ENCODE measurements around the gene FRMD4B. TPM values are rescaled to one million over a fixed set of nuclear protein-coding genes. Genes with fewer than 3 reads are reported as not detected.

FRMD4B gene
- total and polyA plus RNA-seq, 10 of the 15 experiments (the other 5 are each of a cell fraction or from before 2014, with no cell fraction given), result 3.9 to 11.4 (median 8.0) TPM

DNA sequence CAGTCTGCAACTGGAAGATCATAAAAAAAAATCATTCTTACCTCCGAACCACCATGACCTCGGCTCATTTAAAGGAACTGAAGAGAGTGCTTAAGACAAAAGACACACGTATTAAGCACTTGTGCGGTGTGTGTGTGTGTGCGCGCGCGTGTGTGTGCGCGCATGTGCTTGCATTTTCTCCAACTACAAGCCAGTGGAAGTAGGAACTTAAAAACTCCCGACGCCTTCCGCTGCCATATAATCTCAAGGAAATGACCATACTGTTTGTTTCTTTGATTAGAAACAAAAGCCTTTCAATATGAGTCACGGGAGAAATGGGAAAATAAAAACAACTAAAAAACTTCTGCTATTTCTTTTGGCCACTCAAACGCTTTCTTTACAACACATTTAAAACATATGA lies 32.4 kb downstream of the FRMD4B start (continued):
- TF ChIP-seq, protein P1, sequence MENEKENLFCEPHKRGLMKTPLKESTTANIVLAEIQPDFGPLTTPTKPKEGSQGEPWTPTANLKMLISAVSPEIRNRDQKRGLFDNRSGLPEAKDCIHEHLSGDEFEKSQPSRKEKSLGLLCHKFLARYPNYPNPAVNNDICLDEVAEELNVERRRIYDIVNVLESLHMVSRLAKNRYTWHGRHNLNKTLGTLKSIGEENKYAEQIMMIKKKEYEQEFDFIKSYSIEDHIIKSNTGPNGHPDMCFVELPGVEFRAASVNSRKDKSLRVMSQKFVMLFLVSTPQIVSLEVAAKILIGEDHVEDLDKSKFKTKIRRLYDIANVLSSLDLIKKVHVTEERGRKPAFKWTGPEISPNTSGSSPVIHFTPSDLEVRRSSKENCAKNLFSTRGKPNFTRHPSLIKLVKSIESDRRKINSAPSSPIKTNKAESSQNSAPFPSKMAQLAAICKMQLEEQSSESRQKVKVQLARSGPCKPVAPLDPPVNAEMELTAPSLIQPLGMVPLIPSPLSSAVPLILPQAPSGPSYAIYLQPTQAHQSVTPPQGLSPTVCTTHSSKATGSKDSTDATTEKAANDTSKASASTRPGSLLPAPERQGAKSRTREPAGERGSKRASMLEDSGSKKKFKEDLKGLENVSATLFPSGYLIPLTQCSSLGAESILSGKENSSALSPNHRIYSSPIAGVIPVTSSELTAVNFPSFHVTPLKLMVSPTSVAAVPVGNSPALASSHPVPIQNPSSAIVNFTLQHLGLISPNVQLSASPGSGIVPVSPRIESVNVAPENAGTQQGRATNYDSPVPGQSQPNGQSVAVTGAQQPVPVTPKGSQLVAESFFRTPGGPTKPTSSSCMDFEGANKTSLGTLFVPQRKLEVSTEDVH (IDR thresholded peaks at IDR 0.05; ENCODE audit: low read depth, partially characterized antibody), result no peak
- TF ChIP-seq, protein P2, sequence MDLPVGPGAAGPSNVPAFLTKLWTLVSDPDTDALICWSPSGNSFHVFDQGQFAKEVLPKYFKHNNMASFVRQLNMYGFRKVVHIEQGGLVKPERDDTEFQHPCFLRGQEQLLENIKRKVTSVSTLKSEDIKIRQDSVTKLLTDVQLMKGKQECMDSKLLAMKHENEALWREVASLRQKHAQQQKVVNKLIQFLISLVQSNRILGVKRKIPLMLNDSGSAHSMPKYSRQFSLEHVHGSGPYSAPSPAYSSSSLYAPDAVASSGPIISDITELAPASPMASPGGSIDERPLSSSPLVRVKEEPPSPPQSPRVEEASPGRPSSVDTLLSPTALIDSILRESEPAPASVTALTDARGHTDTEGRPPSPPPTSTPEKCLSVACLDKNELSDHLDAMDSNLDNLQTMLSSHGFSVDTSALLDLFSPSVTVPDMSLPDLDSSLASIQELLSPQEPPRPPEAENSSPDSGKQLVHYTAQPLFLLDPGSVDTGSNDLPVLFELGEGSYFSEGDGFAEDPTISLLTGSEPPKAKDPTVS (IDR thresholded peaks at IDR 0.05; ENCODE audit: low read depth, low read length), result no peak
- no peak for TF ChIP-seq SMARCA5 (IDR thresholded peaks at IDR 0.05)
- TF ChIP-seq, protein P3, sequence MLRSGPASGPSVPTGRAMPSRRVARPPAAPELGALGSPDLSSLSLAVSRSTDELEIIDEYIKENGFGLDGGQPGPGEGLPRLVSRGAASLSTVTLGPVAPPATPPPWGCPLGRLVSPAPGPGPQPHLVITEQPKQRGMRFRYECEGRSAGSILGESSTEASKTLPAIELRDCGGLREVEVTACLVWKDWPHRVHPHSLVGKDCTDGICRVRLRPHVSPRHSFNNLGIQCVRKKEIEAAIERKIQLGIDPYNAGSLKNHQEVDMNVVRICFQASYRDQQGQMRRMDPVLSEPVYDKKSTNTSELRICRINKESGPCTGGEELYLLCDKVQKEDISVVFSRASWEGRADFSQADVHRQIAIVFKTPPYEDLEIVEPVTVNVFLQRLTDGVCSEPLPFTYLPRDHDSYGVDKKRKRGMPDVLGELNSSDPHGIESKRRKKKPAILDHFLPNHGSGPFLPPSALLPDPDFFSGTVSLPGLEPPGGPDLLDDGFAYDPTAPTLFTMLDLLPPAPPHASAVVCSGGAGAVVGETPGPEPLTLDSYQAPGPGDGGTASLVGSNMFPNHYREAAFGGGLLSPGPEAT (IDR thresholded peaks at IDR 0.05; ENCODE audit: low read depth), result peak; percentile 63
- TF ChIP-seq NRF1 (conservative IDR thresholded peaks at IDR 0.05; ENCODE audit: low read depth, low read length), result no peak
- no peak for TF ChIP-seq YBX1 (IDR thresholded peaks at IDR 0.05)
- TF ChIP-seq SREBF2 (IDR thresholded peaks at IDR 0.05; ENCODE audit: low read length), result no peak
- TF ChIP-seq MYB (IDR thresholded peaks at IDR 0.05; ENCODE audit: borderline replicate concordance, low read depth, low read length), result no peak
- TF ChIP-seq, protein P4, sequence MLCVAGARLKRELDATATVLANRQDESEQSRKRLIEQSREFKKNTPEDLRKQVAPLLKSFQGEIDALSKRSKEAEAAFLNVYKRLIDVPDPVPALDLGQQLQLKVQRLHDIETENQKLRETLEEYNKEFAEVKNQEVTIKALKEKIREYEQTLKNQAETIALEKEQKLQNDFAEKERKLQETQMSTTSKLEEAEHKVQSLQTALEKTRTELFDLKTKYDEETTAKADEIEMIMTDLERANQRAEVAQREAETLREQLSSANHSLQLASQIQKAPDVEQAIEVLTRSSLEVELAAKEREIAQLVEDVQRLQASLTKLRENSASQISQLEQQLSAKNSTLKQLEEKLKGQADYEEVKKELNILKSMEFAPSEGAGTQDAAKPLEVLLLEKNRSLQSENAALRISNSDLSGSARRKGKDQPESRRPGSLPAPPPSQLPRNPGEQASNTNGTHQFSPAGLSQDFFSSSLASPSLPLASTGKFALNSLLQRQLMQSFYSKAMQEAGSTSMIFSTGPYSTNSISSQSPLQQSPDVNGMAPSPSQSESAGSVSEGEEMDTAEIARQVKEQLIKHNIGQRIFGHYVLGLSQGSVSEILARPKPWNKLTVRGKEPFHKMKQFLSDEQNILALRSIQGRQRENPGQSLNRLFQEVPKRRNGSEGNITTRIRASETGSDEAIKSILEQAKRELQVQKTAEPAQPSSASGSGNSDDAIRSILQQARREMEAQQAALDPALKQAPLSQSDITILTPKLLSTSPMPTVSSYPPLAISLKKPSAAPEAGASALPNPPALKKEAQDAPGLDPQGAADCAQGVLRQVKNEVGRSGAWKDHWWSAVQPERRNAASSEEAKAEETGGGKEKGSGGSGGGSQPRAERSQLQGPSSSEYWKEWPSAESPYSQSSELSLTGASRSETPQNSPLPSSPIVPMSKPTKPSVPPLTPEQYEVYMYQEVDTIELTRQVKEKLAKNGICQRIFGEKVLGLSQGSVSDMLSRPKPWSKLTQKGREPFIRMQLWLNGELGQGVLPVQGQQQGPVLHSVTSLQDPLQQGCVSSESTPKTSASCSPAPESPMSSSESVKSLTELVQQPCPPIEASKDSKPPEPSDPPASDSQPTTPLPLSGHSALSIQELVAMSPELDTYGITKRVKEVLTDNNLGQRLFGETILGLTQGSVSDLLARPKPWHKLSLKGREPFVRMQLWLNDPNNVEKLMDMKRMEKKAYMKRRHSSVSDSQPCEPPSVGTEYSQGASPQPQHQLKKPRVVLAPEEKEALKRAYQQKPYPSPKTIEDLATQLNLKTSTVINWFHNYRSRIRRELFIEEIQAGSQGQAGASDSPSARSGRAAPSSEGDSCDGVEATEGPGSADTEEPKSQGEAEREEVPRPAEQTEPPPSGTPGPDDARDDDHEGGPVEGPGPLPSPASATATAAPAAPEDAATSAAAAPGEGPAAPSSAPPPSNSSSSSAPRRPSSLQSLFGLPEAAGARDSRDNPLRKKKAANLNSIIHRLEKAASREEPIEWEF (IDR thresholded peaks at IDR 0.05; ENCODE audit: insufficient replicate concordance, low read depth, low read length), result no peak
- TF ChIP-seq FOXM1 (IDR thresholded peaks at IDR 0.05; ENCODE audit: low read depth, low read length), result no peak
- no peak for TF ChIP-seq RAD51 (IDR thresholded peaks at IDR 0.05)
- TF ChIP-seq EED (IDR thresholded peaks at IDR 0.05; ENCODE audit: low read depth), result peak; percentile 65
- TF ChIP-seq, protein P5, sequence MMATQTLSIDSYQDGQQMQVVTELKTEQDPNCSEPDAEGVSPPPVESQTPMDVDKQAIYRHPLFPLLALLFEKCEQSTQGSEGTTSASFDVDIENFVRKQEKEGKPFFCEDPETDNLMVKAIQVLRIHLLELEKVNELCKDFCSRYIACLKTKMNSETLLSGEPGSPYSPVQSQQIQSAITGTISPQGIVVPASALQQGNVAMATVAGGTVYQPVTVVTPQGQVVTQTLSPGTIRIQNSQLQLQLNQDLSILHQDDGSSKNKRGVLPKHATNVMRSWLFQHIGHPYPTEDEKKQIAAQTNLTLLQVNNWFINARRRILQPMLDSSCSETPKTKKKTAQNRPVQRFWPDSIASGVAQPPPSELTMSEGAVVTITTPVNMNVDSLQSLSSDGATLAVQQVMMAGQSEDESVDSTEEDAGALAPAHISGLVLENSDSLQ (IDR thresholded peaks at IDR 0.05), result 0 out of 2 replicates have a peak, but pooled peaks have one; percentile 30
- TF ChIP-seq, protein P6, sequence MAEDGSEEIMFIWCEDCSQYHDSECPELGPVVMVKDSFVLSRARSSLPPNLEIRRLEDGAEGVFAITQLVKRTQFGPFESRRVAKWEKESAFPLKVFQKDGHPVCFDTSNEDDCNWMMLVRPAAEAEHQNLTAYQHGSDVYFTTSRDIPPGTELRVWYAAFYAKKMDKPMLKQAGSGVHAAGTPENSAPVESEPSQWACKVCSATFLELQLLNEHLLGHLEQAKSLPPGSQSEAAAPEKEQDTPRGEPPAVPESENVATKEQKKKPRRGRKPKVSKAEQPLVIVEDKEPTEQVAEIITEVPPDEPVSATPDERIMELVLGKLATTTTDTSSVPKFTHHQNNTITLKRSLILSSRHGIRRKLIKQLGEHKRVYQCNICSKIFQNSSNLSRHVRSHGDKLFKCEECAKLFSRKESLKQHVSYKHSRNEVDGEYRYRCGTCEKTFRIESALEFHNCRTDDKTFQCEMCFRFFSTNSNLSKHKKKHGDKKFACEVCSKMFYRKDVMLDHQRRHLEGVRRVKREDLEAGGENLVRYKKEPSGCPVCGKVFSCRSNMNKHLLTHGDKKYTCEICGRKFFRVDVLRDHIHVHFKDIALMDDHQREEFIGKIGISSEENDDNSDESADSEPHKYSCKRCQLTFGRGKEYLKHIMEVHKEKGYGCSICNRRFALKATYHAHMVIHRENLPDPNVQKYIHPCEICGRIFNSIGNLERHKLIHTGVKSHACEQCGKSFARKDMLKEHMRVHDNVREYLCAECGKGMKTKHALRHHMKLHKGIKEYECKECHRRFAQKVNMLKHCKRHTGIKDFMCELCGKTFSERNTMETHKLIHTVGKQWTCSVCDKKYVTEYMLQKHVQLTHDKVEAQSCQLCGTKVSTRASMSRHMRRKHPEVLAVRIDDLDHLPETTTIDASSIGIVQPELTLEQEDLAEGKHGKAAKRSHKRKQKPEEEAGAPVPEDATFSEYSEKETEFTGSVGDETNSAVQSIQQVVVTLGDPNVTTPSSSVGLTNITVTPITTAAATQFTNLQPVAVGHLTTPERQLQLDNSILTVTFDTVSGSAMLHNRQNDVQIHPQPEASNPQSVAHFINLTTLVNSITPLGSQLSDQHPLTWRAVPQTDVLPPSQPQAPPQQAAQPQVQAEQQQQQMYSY (CRISPR knock-in tag; IDR thresholded peaks at IDR 0.05), result no peak
